ENCODE data around the gene ZCCHC7. TPM values are rescaled to one million over a fixed set of nuclear protein-coding genes. Genes with fewer than 3 reads are reported as not detected.

The ZCCHC7 gene
- total and polyA plus RNA-seq, 2 experiments from 2014 or later, result 29.8 to 38.8 TPM

- Histone ChIP-seq H3K36me3 (ENCODE audit: insufficient read depth) (no peaks in the 10 kb centered on the region), H3K4me3 (no peak overlapping the region), H2AFZ (no peak overlapping the region), H3K27ac (ENCODE audit: low read depth) (no peak overlapping the region), H3K4me2 (no peak overlapping the region), H3K27me3 (ENCODE audit: insufficient read depth) (no peaks in the 10 kb centered on the region), H3K4me1 (ENCODE audit: insufficient read depth) (no peaks in the 10 kb centered on the region), H3F3A (replicated peaks; ENCODE audit: low read depth) (no peaks in the 10 kb centered on the region), H4K20me1 (replicated peaks; ENCODE audit: insufficient read depth) (no peaks in the 10 kb centered on the region), H3K9me2 (ENCODE audit: insufficient read depth) (no peaks in the 10 kb centered on the region), H3K79me2 (replicated peaks; ENCODE audit: insufficient read depth) (no peaks in the 10 kb centered on the region)
- no peak for TF ChIP-seq REST (IDR thresholded peaks at IDR 0.05; ENCODE audit: unreplicated experiment)
- TF ChIP-seq EZH2phosphoT487 (IDR thresholded peaks at IDR 0.05; ENCODE audit: unreplicated experiment), result no peak
- no peak for TF ChIP-seq JUNB (IDR thresholded peaks at IDR 0.05; ENCODE audit: unreplicated experiment)
- no peak for TF ChIP-seq NANOG (IDR thresholded peaks at IDR 0.05; ENCODE audit: borderline replicate concordance)
- no peak for TF ChIP-seq EZH2 (IDR thresholded peaks at IDR 0.05; ENCODE audit: low read depth, unreplicated experiment)
- TF ChIP-seq CTCF (conservative IDR thresholded peaks at IDR 0.05; ENCODE audit: low read depth in 2 of 2), result no peak
- no peak for TF ChIP-seq STAT1 (IDR thresholded peaks at IDR 0.05; ENCODE audit: unreplicated experiment)
- no peak for TF ChIP-seq ZNF331 (CRISPR knock-in tag; IDR thresholded peaks at IDR 0.05; ENCODE audit: low read depth)
- no peak for TF ChIP-seq ZNF462 (CRISPR knock-in tag; IDR thresholded peaks at IDR 0.05)
- TF ChIP-seq ETS1 (IDR thresholded peaks at IDR 0.05), result no peak
- no peak for TF ChIP-seq CREB1 (CRISPR knock-in tag; IDR thresholded peaks at IDR 0.05; ENCODE audit: low read depth)
- Mint-ChIP-seq H3K4me3 (no peak overlapping the region), H3K36me3 (ENCODE audit: low read depth) (no peaks in the 10 kb centered on the region), H3K4me1 (peaks cover 3% of the 10 kb centered on the region; the same call in 2 of the 3 replicates), H3K27ac (no peak overlapping the region), H3K27me3 (ENCODE audit: insufficient read depth, low read depth, poor library complexity) (no peaks in the 10 kb centered on the region), H3K9me3 (no peaks in the 10 kb centered on the region)
- no peak for ATAC-seq
- no peak for DNase-seq (ENCODE audit: low spot score)
Observed at GRCh38 chr9:37300620-37301019, 180.2 kb downstream of the ZCCHC7 start.
